Breast epithelium (tissue), 4 donors: ENCODE measurements around the gene DRGX. TPM values are rescaled to one million over a fixed set of nuclear protein-coding genes. Genes with fewer than 3 reads are reported as not detected.

Experiments used
- DNase-seq, 2 donors: peaks; one replicate each; pipeline ENCODE4 v3.0.0-alpha.2; 2019; ENCODE audit warnings: low spot score in 2 of 2
- H3K27ac ChIP-seq, 2 donors: fragments of 200-600 bp; sonication (generic) in 1 of 2; one replicate each; pipeline ENCODE4 v1.5.1; 2016 to 2019; ENCODE audit warnings: mild to moderate bottlenecking in 1 of 2
- H3K27me3 ChIP-seq, 2 donors: fragments of 200-600 bp; sonication (generic) in 1 of 2; one replicate each; pipeline versions ENCODE4 v1.5.1 to v1.6.0; 2017 to 2019; ENCODE audit warnings: control low read depth in 1 of 2, mild to moderate bottlenecking in 1 of 2
- H3K36me3 ChIP-seq: fragments of 200-600 bp; one replicate; pipeline ENCODE4 v1.5.1; 2019
- H3K4me1 ChIP-seq, 2 donors: fragments of 200-600 bp; sonication (generic); one replicate each; pipeline ENCODE4 v1.5.1; 2016 to 2019; ENCODE audit warnings: control low read depth in 1 of 2
- H3K4me3 ChIP-seq, 3 donors: fragments of 200-600 bp; sonication (generic); 1 replicate in 2 of 3; 2 replicates in 1 of 3; pipeline ENCODE4 v1.5.1; 2016 to 2019; ENCODE audit warnings: mild to moderate bottlenecking in 3 of 3, moderate library complexity in 2 of 3
- H3K9me3 ChIP-seq, 2 donors: fragments of 200-600 bp; sonication (generic) in 1 of 2; one replicate each; pipeline ENCODE4 v1.5.1; 2016 to 2019; ENCODE audit warnings: control low read depth in 1 of 2
- POLR2A ChIP-seq: fragments of 450-650 bp; IDR thresholded peaks from one replicate; pipeline ENCODE4 v1.6.1; 2016; ENCODE audit warnings: antibody characterized with exemption, mild to moderate bottlenecking, moderate library complexity
- POLR2AphosphoS5 ChIP-seq, 3 donors: sonication (generic); formaldehyde crosslinking; IDR thresholded peaks; one replicate each; pipeline ENCODE4 v1.6.1; 2017; ENCODE audit warnings: antibody characterized with exemption in 3 of 3
- intact Hi-C: fragments of 100-400 bp; cut with DNase I; formaldehyde crosslinking; loops from one replicate; pipeline ENCODE4 v1.15.1; 2023; ENCODE audit warnings: low total_unique reads
- total RNA-seq, 3 donors: library from RNA; depleted of rRNA; stranded (reverse); fragments of >200 nt; gene quantifications; one replicate each; pipeline ENCODE4 v1.1.0, GENCODE V29; 2016
- TF ChIP-seq, protein P1 (sequence below), 3 donors: fragments of 450-650 bp; IDR thresholded peaks; one replicate each; pipeline ENCODE4 v1.5.1; 2016 to 2017; ENCODE audit warnings: antibody characterized with exemption in 3 of 3, mild to moderate bottlenecking in 3 of 3, moderate library complexity in 3 of 3

The DRGX gene
- total RNA-seq, 3 donors from 2014 or later: not detected

DNA sequence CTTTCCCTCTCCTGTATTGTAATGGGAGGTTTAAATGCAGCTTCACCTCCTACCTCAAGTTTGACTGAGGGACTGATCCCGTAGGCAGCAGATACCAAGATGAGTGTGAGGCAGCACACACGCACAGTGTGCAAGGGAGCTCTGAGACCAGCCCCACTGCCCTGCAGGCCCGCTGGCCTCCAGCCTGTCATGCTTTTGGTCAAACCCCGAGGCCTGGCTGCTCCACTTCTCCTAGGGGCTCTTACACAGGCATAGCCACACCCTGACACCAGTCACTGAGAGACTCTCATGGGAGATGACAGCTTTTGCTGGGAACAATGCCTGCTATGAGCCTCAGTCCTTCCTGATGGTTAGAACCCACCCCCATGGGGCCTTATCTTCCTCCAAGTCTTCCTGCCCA lies 27.6 kb downstream of the DRGX start:
- Histone ChIP-seq H3K27ac (no peak overlapping the region), H3K4me1 (no peaks in the 10 kb centered on the region), H3K4me3 (no peak overlapping the region), H3K36me3 (no peaks in the 10 kb centered on the region), H3K27me3 (peaks cover 0 to 6% of the 10 kb centered on the region in 2 donors), H3K9me3 (no peaks in the 10 kb centered on the region)
- intact Hi-C loops: no loop called here
- no peak for TF ChIP-seq POLR2AphosphoS5 (IDR thresholded peaks at IDR 0.05)
- no peak for TF ChIP-seq POLR2A
- TF ChIP-seq, protein P1, sequence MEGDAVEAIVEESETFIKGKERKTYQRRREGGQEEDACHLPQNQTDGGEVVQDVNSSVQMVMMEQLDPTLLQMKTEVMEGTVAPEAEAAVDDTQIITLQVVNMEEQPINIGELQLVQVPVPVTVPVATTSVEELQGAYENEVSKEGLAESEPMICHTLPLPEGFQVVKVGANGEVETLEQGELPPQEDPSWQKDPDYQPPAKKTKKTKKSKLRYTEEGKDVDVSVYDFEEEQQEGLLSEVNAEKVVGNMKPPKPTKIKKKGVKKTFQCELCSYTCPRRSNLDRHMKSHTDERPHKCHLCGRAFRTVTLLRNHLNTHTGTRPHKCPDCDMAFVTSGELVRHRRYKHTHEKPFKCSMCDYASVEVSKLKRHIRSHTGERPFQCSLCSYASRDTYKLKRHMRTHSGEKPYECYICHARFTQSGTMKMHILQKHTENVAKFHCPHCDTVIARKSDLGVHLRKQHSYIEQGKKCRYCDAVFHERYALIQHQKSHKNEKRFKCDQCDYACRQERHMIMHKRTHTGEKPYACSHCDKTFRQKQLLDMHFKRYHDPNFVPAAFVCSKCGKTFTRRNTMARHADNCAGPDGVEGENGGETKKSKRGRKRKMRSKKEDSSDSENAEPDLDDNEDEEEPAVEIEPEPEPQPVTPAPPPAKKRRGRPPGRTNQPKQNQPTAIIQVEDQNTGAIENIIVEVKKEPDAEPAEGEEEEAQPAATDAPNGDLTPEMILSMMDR (IDR thresholded peaks at IDR 0.05): no peak
- DNase-seq: no peak

GRCh38 chr10:49367600-49367999 lies 28.3 kb downstream of the DRGX start:
- intact Hi-C loops: no loop called here
- no peak for DNase-seq
- Histone ChIP-seq H3K4me3 (no peak overlapping the region), H3K9me3 (no peaks in the 10 kb centered on the region), H3K4me1 (no peaks in the 10 kb centered on the region), H3K27me3 (peaks cover 0 to 6% of the 10 kb centered on the region in 2 donors), H3K27ac (no peak overlapping the region), H3K36me3 (no peaks in the 10 kb centered on the region)
- TF ChIP-seq POLR2AphosphoS5 (IDR thresholded peaks at IDR 0.05) (no peak), POLR2A (no peak)
- TF ChIP-seq, protein P1 (IDR thresholded peaks at IDR 0.05): no peak

GRCh38 chr10:49366460-49366859 lies 29.4 kb downstream of the DRGX start:
- DNase-seq: no peak
- Histone ChIP-seq H3K4me1 (no peaks in the 10 kb centered on the region), H3K36me3 (no peaks in the 10 kb centered on the region), H3K4me3 (no peak overlapping the region), H3K9me3 (no peaks in the 10 kb centered on the region), H3K27ac (no peak overlapping the region), H3K27me3 (peaks cover 0 to 6% of the 10 kb centered on the region in 2 donors)
- intact Hi-C loops: no loop called here
- no peak for TF ChIP-seq POLR2AphosphoS5 (IDR thresholded peaks at IDR 0.05)
- TF ChIP-seq, protein P1 (IDR thresholded peaks at IDR 0.05): no peak

GRCh38 chr10:49365675-49366415 lies 30.0 kb downstream of the DRGX start:
- no peak for DNase-seq
- no peak for TF ChIP-seq POLR2AphosphoS5 (IDR thresholded peaks at IDR 0.05)
- no peak for TF ChIP-seq POLR2A
- TF ChIP-seq, protein P1 (IDR thresholded peaks at IDR 0.05): no peak

GRCh38 chr10:49365275-49365674 lies 30.6 kb downstream of the DRGX start:
- Histone ChIP-seq H3K4me1 (no peaks in the 10 kb centered on the region), H3K4me3 (no peak overlapping the region), H3K27ac (no peak overlapping the region), H3K9me3 (no peaks in the 10 kb centered on the region), H3K27me3 (peaks cover 0 to 8% of the 10 kb centered on the region in 2 donors), H3K36me3 (no peaks in the 10 kb centered on the region)
- DNase-seq: no peak
- intact Hi-C loops: no loop called here
- TF ChIP-seq POLR2A: no peak
- TF ChIP-seq, protein P1 (IDR thresholded peaks at IDR 0.05): no peak
- TF ChIP-seq POLR2AphosphoS5 (IDR thresholded peaks at IDR 0.05): no peak

More at GRCh38 chr10:49365675-49366415, 30.0 kb downstream of the DRGX start:
- intact Hi-C loops: no loop called here
- Histone ChIP-seq H3K9me3 (no peaks in the 10 kb centered on the region), H3K4me3 (no peak overlapping the region), H3K36me3 (no peaks in the 10 kb centered on the region), H3K27ac (no peak overlapping the region), H3K27me3 (peaks cover 0 to 6% of the 10 kb centered on the region in 2 donors), H3K4me1 (no peaks in the 10 kb centered on the region)
